ENCODE measurements around the gene SPTY2D1.

SPTY2D1 gene

DNA sequence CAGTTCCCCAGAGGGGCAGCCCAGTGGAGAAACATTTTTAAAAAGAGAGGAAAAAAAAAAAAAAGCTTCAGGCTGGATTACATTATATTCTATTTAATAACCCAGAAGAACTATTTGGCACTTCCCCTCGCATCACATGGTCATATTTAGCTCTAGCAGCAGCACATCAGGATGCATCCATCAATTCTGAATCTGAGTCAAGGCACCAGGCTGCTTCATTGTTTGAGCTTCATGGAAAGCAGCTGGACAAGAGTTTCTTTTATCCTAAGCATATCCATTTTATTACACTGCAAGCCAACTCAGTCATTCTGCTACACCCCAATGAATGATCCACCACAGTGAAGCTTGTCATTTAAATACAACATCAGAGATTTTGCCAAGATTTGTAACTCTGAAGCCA, 10.0 kb downstream of the SPTY2D1 start:
- TF ChIP-seq YY1 (IDR thresholded peaks at IDR 0.05; ENCODE audit: low read depth) (no peak), EGR1 (IDR thresholded peaks at IDR 0.05) (no peak), TCF12 (IDR thresholded peaks at IDR 0.05; ENCODE audit: low read depth) (no peak), ZBTB7A (IDR thresholded peaks at IDR 0.05; ENCODE audit: low read depth) (no peak), TEAD4 (IDR thresholded peaks at IDR 0.05) (no peak)
- TF ChIP-seq, protein P1, sequence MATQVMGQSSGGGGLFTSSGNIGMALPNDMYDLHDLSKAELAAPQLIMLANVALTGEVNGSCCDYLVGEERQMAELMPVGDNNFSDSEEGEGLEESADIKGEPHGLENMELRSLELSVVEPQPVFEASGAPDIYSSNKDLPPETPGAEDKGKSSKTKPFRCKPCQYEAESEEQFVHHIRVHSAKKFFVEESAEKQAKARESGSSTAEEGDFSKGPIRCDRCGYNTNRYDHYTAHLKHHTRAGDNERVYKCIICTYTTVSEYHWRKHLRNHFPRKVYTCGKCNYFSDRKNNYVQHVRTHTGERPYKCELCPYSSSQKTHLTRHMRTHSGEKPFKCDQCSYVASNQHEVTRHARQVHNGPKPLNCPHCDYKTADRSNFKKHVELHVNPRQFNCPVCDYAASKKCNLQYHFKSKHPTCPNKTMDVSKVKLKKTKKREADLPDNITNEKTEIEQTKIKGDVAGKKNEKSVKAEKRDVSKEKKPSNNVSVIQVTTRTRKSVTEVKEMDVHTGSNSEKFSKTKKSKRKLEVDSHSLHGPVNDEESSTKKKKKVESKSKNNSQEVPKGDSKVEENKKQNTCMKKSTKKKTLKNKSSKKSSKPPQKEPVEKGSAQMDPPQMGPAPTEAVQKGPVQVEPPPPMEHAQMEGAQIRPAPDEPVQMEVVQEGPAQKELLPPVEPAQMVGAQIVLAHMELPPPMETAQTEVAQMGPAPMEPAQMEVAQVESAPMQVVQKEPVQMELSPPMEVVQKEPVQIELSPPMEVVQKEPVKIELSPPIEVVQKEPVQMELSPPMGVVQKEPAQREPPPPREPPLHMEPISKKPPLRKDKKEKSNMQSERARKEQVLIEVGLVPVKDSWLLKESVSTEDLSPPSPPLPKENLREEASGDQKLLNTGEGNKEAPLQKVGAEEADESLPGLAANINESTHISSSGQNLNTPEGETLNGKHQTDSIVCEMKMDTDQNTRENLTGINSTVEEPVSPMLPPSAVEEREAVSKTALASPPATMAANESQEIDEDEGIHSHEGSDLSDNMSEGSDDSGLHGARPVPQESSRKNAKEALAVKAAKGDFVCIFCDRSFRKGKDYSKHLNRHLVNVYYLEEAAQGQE (IDR thresholded peaks at IDR 0.05; ENCODE audit: low read depth): no peak
- TF ChIP-seq, protein P2, sequence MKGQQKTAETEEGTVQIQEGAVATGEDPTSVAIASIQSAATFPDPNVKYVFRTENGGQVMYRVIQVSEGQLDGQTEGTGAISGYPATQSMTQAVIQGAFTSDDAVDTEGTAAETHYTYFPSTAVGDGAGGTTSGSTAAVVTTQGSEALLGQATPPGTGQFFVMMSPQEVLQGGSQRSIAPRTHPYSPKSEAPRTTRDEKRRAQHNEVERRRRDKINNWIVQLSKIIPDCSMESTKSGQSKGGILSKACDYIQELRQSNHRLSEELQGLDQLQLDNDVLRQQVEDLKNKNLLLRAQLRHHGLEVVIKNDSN (IDR thresholded peaks at IDR 0.05): no peak

DNA sequence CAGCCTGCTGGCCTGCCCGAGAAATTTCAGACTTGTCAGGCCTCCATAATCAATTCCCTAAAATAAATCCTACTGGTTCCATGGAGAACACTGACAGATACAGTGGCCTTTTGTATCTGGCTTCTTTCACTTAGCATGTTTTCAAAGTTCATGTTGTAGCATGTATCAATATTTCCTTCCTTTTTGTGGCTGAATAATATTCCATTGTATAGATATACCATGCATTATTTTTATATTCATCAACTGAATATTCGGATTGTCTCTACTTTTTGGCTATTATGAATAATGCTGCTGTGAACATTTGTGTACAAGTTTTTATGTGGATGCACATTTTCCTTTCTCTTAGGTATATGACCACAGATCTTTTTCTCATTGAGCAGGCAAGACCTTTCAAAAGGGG, 10.4 kb downstream of the SPTY2D1 start:
- TF ChIP-seq, protein P1 (IDR thresholded peaks at IDR 0.05; ENCODE audit: low read depth): no peak
- TF ChIP-seq NFIC (IDR thresholded peaks at IDR 0.05) (no peak), TCF12 (IDR thresholded peaks at IDR 0.05; ENCODE audit: low read depth) (no peak), TEAD4 (IDR thresholded peaks at IDR 0.05) (no peak), TAF1 (IDR thresholded peaks at IDR 0.05; ENCODE audit: low read depth) (no peak), CEBPB (IDR thresholded peaks at IDR 0.05) (no peak), YY1 (IDR thresholded peaks at IDR 0.05; ENCODE audit: low read depth) (no peak), FOXM1 (IDR thresholded peaks at IDR 0.05; ENCODE audit: borderline replicate concordance, low read depth) (no peak), RAD21 (IDR thresholded peaks at IDR 0.05; ENCODE audit: low read depth) (no peak), CREB1 (IDR thresholded peaks at IDR 0.05; ENCODE audit: low read depth) (no peak), ZBTB7A (IDR thresholded peaks at IDR 0.05; ENCODE audit: low read depth) (no peak), EP300 (IDR thresholded peaks at IDR 0.05; ENCODE audit: borderline replicate concordance) (no peak), EGR1 (IDR thresholded peaks at IDR 0.05) (no peak)
- TF ChIP-seq, protein P3, sequence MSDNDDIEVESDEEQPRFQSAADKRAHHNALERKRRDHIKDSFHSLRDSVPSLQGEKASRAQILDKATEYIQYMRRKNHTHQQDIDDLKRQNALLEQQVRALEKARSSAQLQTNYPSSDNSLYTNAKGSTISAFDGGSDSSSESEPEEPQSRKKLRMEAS (IDR thresholded peaks at IDR 0.05): no peak
- TF ChIP-seq, protein P2 (IDR thresholded peaks at IDR 0.05): no peak

DNA sequence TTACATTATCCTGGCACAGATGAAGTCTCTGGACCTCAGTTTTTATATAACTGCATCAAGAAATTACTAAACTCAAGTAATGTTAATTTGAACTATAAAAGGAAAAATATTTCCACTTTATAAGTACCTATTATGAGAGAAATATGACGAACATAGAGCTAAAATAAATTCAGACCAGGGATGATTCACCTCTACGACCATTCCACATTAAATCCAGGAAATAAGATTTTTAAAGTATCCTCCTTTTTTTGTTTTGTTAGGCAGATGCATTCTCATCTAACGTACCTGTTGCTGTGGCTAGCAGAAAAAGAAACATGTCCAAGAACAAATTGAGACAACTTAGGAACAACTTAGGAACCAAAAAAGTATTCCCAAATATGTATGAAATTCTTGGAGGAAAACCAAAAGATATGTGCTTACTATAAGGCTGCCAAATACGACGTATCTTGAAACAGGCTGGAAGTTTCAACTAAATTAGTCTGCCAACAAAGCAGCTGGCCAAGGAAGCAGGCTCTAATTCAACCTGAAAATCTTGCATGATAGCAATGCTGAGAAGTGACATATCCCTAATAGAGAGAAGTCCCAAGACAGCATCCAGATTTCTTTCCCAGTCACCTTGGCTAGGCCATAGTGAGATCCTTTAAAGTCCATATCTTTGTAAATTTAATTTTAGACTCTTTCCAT, 15.7 kb downstream of the SPTY2D1 start:
- TF ChIP-seq CREB1 (IDR thresholded peaks at IDR 0.05; ENCODE audit: low read depth) (no peak), EGR1 (IDR thresholded peaks at IDR 0.05) (no peak), TCF12 (IDR thresholded peaks at IDR 0.05; ENCODE audit: low read depth) (no peak), ZBTB7A (IDR thresholded peaks at IDR 0.05; ENCODE audit: low read depth) (no peak), TEAD4 (IDR thresholded peaks at IDR 0.05) (no peak)
- TF ChIP-seq, protein P2 (IDR thresholded peaks at IDR 0.05): no peak

DNA sequence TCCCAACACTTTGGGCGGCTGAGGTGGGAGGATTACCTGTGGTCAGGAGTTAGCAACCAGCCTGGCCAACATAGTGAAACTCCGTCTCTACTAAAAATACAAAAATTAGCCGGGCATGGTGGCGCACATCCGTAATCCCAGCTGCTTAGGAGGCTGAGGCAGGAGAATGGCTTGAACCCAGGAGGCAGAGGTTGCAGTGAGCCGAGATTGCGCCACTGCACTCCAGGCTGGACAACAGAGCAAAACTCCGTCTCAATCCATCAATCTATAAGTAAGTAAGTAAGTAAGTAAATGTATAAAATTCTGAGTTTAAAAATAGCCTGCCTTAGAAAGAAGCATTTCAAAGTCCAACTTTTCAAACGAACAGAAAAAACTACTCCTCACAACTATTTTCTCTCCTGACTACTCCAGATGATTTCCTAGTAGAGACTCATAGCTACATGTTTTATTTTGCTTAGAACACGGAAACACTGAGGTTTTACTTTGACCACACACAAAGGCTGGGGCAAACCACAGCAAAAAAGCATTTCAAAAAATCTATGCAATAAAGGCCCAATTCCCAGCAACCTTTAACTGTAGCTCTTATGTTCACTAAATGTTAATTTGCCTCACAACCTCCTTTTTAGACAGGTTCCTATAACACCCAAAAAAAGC, 16.3 kb downstream of the SPTY2D1 start:
- TF ChIP-seq YY1 (IDR thresholded peaks at IDR 0.05; ENCODE audit: low read depth) (no peak), EP300 (IDR thresholded peaks at IDR 0.05; ENCODE audit: borderline replicate concordance) (no peak), TAF1 (IDR thresholded peaks at IDR 0.05; ENCODE audit: low read depth) (no peak), FOXM1 (IDR thresholded peaks at IDR 0.05; ENCODE audit: borderline replicate concordance, low read depth) (no peak), RAD21 (IDR thresholded peaks at IDR 0.05; ENCODE audit: low read depth) (no peak), NFIC (IDR thresholded peaks at IDR 0.05) (no peak), CREB1 (IDR thresholded peaks at IDR 0.05; ENCODE audit: low read depth) (no peak), TEAD4 (IDR thresholded peaks at IDR 0.05) (no peak), CEBPB (IDR thresholded peaks at IDR 0.05) (no peak), EGR1 (IDR thresholded peaks at IDR 0.05) (no peak), ZBTB7A (IDR thresholded peaks at IDR 0.05; ENCODE audit: low read depth) (no peak), TCF12 (IDR thresholded peaks at IDR 0.05; ENCODE audit: low read depth) (no peak)
- TF ChIP-seq, protein P3 (IDR thresholded peaks at IDR 0.05): no peak
- TF ChIP-seq, protein P2 (IDR thresholded peaks at IDR 0.05): no peak
- TF ChIP-seq, protein P1 (IDR thresholded peaks at IDR 0.05; ENCODE audit: low read depth): no peak
